HFFc6 (cell line): ENCODE measurements around the gene POLR1A. TPM values are rescaled to one million over a fixed set of nuclear protein-coding genes. Genes with fewer than 3 reads are reported as not detected.

Experiments
- DNase-seq: peaks from one replicate; pipeline ENCODE4 v3.0.0-alpha.2; 2018
- H3K27ac Mint-ChIP-seq: 2 replicates; pipeline ENCODE4 v1.8.0; 2020; ENCODE audit warnings: mild to moderate bottlenecking, mixed read lengths
- H3K27me3 Mint-ChIP-seq: 2 replicates; pipeline ENCODE4 v1.8.0; 2021; ENCODE audit warnings: mild to moderate bottlenecking, moderate library complexity, mixed read lengths; ENCODE audit not compliant: insufficient read depth
- H3K36me3 Mint-ChIP-seq: 2 replicates; pipeline ENCODE4 v1.8.0; 2021; ENCODE audit warnings: low read depth, mixed read lengths
- H3K4me1 Mint-ChIP-seq: 2 replicates; pipeline ENCODE4 v1.8.0; 2020; ENCODE audit warnings: low read depth, mixed read lengths
- H3K4me3 Mint-ChIP-seq: 2 replicates; pipeline ENCODE4 v1.8.0; 2020; ENCODE audit warnings: mild to moderate bottlenecking, moderate library complexity, mixed read lengths
- H3K9me3 Mint-ChIP-seq: 2 replicates; pipeline ENCODE4 v1.8.0; 2020; ENCODE audit warnings: mild to moderate bottlenecking, mixed read lengths
- total RNA-seq, 6 experiments: library from RNA; stranded (reverse); fragmentation: NEBNext Ultra II Directional; extraction: Animal tissue kit (Norgen Biotek cat#: 25700); gene quantifications; 2 replicates in 1 of 6; 3 replicates in 5 of 6; pipeline ENCODE4 v1.2.3, GENCODE V29; 2021
- TF ChIP-seq, protein P1 (sequence below): fragments of 200-600 bp; sonication (generic); IDR thresholded peaks from 2 replicates; pipeline ENCODE4 v1.5.0; 2021; ENCODE audit warnings: antibody characterized with exemption, mild to moderate bottlenecking

The POLR1A gene
- total RNA-seq, 6 experiments from 2014 or later: 32.2 to 37.6 (median 34.8) TPM

DNA sequence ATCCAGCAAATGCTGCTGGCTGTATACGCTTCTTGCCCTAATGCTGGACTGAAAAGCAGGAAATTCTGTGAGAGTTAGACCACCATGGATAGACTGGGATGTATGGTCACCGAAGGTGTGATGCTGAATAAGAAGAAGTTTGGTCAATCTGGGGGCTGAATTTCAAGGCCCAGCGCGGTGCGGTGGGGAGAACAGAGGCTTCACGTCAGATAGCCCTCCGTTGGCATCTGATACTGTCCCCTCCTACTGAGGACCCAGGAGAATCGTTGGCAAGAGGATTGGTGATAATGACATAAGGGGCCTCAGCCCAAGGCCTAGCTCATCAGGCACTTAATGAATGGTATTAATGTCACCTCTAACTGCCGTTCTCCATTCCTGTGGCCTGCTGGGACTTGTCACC, 119.6 kb downstream of the POLR1A start:
- peaks cover 10% of the 10 kb centered on the region for H3K27me3 Mint-ChIP-seq
- no peak overlapping the region for H3K27ac Mint-ChIP-seq
- no peak for DNase-seq
- no peak overlapping the region for H3K4me3 Mint-ChIP-seq
- no peaks in the 10 kb centered on the region for H3K9me3 Mint-ChIP-seq
- H3K36me3 Mint-ChIP-seq: no peaks in the 10 kb centered on the region
- TF ChIP-seq, protein P1, sequence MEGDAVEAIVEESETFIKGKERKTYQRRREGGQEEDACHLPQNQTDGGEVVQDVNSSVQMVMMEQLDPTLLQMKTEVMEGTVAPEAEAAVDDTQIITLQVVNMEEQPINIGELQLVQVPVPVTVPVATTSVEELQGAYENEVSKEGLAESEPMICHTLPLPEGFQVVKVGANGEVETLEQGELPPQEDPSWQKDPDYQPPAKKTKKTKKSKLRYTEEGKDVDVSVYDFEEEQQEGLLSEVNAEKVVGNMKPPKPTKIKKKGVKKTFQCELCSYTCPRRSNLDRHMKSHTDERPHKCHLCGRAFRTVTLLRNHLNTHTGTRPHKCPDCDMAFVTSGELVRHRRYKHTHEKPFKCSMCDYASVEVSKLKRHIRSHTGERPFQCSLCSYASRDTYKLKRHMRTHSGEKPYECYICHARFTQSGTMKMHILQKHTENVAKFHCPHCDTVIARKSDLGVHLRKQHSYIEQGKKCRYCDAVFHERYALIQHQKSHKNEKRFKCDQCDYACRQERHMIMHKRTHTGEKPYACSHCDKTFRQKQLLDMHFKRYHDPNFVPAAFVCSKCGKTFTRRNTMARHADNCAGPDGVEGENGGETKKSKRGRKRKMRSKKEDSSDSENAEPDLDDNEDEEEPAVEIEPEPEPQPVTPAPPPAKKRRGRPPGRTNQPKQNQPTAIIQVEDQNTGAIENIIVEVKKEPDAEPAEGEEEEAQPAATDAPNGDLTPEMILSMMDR: no peak
- 0 out of 2 replicates have a peak, but pooled peaks cover 7% of the 10 kb centered on the region for H3K4me1 Mint-ChIP-seq

GRCh38 chr2:85984788-85985187, 120.9 kb downstream of the POLR1A start:
- H3K27me3 Mint-ChIP-seq: peaks cover 10% of the 10 kb centered on the region
- TF ChIP-seq, protein P1: no peak
- no peak overlapping the region for H3K4me3 Mint-ChIP-seq
- H3K36me3 Mint-ChIP-seq: no peaks in the 10 kb centered on the region
- H3K27ac Mint-ChIP-seq: no peak overlapping the region
- DNase-seq: no peak
- no peaks in the 10 kb centered on the region for H3K9me3 Mint-ChIP-seq
- 0 out of 2 replicates have a peak, but pooled peaks cover 7% of the 10 kb centered on the region for H3K4me1 Mint-ChIP-seq

DNA sequence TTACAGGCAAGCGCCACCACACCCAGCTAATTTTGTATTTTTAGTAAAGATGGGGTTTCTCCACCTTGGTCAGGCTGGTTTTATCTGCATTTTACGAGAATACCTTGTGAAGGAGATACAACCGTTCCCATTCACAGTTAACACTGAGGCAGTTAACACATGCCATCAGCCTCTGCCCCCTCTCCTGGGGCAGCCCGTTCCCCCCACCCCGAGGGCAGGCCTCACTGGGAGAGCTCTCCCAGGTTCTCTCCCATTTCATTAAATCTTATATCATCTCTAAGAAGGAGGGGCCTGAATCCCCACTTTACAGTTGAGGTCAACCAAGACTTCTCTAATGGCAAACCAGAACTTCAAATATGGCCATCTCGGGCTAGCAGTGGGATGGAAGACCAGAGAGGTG, 121.9 kb downstream of the POLR1A start:
- no peak for DNase-seq
- Mint-ChIP-seq H3K9me3 (no peaks in the 10 kb centered on the region), H3K36me3 (no peaks in the 10 kb centered on the region), H3K4me1 (0 out of 2 replicates have a peak, but pooled peaks cover 7% of the 10 kb centered on the region), H3K4me3 (no peak overlapping the region), H3K27me3 (peaks cover 10% of the 10 kb centered on the region), H3K27ac (no peak overlapping the region)
- TF ChIP-seq, protein P1: no peak

DNA sequence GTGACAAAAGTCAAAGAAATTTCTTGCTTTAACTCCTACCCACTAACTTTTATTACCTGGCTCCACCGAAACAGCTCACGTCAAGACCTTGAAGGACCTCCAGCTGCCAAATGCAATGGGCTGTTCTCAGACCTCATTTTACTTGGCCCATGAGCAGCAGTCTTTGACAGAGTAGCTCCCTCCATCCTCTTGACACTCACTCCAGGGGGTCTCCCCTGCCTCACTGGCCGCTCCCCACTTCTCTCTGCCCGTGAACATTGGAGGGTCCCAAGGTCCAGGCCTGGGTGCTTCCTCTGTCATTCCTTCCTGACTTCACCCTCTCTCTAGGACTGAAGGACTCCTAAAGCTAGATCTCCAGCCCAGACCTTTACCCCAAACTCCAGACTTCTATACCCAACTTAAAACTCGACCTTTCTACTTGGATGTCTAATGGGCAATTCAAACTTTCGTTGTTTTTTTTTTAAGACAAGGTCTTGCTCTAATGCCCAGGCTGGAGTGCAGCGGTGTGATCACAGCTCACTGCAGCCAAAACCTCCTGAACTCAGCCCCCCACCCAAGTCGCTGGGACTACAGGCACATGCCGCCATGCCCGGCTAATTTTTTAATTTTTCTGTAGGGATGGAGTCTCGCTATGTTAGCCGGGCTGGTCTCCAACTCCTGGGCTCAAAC, 124.0 kb downstream of the POLR1A start:
- TF ChIP-seq, protein P1: no peak
- DNase-seq: no peak
- Mint-ChIP-seq H3K4me3 (no peak overlapping the region), H3K4me1 (no peaks in the 10 kb centered on the region), H3K9me3 (no peaks in the 10 kb centered on the region), H3K36me3 (no peaks in the 10 kb centered on the region), H3K27me3 (peaks cover 19% of the 10 kb centered on the region), H3K27ac (no peak overlapping the region)

DNA sequence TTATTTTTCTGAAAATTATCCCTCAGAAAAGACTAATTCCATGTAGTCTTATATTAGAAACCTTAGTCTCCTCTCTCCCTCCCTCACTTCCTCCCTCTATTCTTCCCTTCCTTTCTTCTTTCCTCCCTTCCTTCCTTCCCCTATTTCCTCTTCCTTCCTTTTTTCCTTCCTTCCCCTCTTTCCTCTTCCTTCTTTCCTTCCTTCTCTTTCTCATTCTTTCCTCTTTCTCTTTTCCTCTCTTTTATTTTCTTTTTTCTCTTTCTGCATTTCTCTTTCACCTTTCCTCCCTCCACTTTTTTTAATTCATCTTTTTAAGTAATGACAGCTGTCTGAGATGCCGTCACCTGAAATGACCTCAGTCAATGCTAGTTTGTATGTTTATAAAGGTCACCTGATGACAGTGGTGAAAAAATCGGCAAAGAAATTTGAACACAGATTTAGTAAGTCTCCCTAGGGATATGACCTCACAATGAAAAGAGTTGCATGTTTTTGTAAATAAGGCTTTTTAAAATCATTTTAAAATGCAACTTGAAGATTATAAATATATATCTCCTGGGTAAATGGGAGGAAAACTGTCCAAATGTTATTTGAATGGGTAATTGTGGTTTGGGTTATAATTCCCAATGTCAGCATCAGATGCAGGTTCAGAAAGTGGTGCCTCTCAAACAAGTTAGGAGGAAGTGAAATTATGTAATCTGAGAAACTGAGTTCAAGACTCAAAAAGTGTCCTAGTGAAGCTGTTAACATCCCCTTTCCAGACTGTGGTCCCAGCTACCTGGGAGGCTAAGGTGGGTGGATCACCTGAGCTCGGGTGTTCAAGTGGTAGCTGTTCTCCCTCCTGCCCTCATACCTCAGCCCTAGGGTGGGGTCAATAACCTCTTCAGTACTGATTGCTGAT, 126.6 kb downstream of the POLR1A start:
- Mint-ChIP-seq H3K27me3 (peaks cover 28% of the 10 kb centered on the region), H3K27ac (no peak overlapping the region), H3K4me1 (no peaks in the 10 kb centered on the region), H3K4me3 (no peak overlapping the region), H3K9me3 (no peaks in the 10 kb centered on the region), H3K36me3 (no peaks in the 10 kb centered on the region)
- TF ChIP-seq, protein P1: no peak
- DNase-seq: no peak
